Activated naive CD8-positive, alpha-beta T cell treated with anti-CD3 and anti-CD28 coated beads for 36 hours (primary cell): ENCODE results near the gene FCRL4. TPM values are rescaled to one million over a fixed set of nuclear protein-coding genes. Genes with fewer than 3 reads are reported as not detected.

Experiments
- total RNA-seq, 2 experiments: library from RNA; stranded (reverse); gene quantifications; one replicate each; pipeline ENCODE4 v1.2.3, GENCODE V29; 2021

FCRL4 gene
- total RNA-seq, 2 experiments from 2014 or later, result not detected

Other genes starting within 250 kb of the FCRL4 start
- gene FCRL5, start 45.6 kb downstream of the FCRL4 start, total RNA-seq, result under 1 TPM; 0.31 to 0.32 TPM
- gene FCRL3, start 102.7 kb upstream of the FCRL4 start, total RNA-seq, result 1 to 10 TPM in 1 of 2 experiments, under 1 TPM in 1; 0.99 to 1.0 TPM
- under 1 TPM; 0.12 to 0.26 TPM for gene FCRL2, start 179.0 kb upstream of the FCRL4 start, total RNA-seq
- gene FCRL1, start 222.0 kb upstream of the FCRL4 start, total RNA-seq, result 1 to 10 TPM in 1 of 2 experiments, under 1 TPM in 1; 0.74 to 1.0 TPM
- gene CD5L, start 243.7 kb upstream of the FCRL4 start, total RNA-seq, result not detected